HepG2 (cell line): ENCODE data around the gene VCAN. TPM values are rescaled to one million over a fixed set of nuclear protein-coding genes. Genes with fewer than 3 reads are reported as not detected.

Experiments
- ATAC-seq: fragments of 200-7000 bp; cut with Tn5 transposase; 3 replicates; pipeline ENCODE4 v1.9.1; 2020; ENCODE audit warnings: mild to moderate bottlenecking, moderate library complexity
- BruUV-seq: library from RNA; stranded (reverse); fragments of 400-500 nt; replicated peaks from 2 replicates; lab custom pipeline; 2021; lab: Mats Ljungman, UMichigan
- CTCF ChIA-PET: fragments of 300-600 bp; formaldehyde crosslinking; extraction: SDS; loops from one replicate; lab custom pipeline; 2021; ENCODE audit warnings: low total read pairs, inconsistent platforms, low intra/inter-chr PET ratio; lab: Yijun Ruan, JAX
- POLR2A ChIA-PET: fragments of 350-600 bp; sonication (Branson Sonifier 250); formaldehyde crosslinking; loops from one replicate; lab custom pipeline; 2020; ENCODE audit warnings: antibody characterized with exemption, inconsistent platforms; lab: Yijun Ruan, JAX
- DNase-seq: peaks from one replicate; pipeline ENCODE4 v3.0.0-alpha.2; 2015; ENCODE audit warnings: low spot score
- FAIRE-seq: peaks from 3 replicates; lab custom pipeline; 2011; peaks lifted over from hg19 to GRCh38; lab: Jason Lieb, UNC
- H2AFZ ChIP-seq: one replicate; pipeline ENCODE4 v1.6.1; 2011; ENCODE audit warnings: low read length, inconsistent platforms
- H3K27ac ChIP-seq: fragments of 300-600 bp; 3 replicates; pipeline ENCODE4 v1.8.0; 2011; ENCODE audit warnings: mixed run types, mild to moderate bottlenecking, mixed read lengths, low read length, inconsistent platforms; ENCODE audit not compliant: insufficient read depth; ENCODE audit errors: extremely low read length
- H3K27me3 ChIP-seq, 2 experiments: fragments of 200-600 bp in 1 of 2; 2 replicates in 1 of 2; 3 replicates in 1 of 2; pipeline versions ENCODE4 v1.6.0 to v1.8.0; 2011; ENCODE audit warnings: low read length in 2 of 2, mild to moderate bottlenecking in 2 of 2, moderate library complexity in 2 of 2, inconsistent platforms in 1 of 2; ENCODE audit not compliant: insufficient read depth in 2 of 2, control insufficient read depth in 1 of 2
- H3K36me3 ChIP-seq, 2 experiments: fragments of 200-600 bp in 1 of 2; replicated peaks in 1 of 2; 2 replicates in 1 of 2; 3 replicates in 1 of 2; pipeline versions ENCODE4 v1.5.1 to v1.8.0; 2011; ENCODE audit warnings: low read length in 2 of 2, inconsistent platforms in 1 of 2; ENCODE audit not compliant: insufficient read depth in 2 of 2, control insufficient read depth in 1 of 2
- H3K4me1 ChIP-seq: 2 replicates; pipeline ENCODE4 v1.5.1; 2012; ENCODE audit warnings: low read length, inconsistent platforms; ENCODE audit not compliant: insufficient read depth
- H3K4me2 ChIP-seq: 2 replicates; pipeline ENCODE4 v1.6.0; 2011; ENCODE audit warnings: low read depth, low read length, inconsistent platforms
- H3K4me3 ChIP-seq, 3 experiments: fragments of 200-600 bp in 1 of 3; sonication (generic), shearing (Covaris generic) in 1 of 3; replicated peaks in 1 of 3; 2 replicates each; pipeline ENCODE4 v1.5.1; 2011 to 2016; ENCODE audit warnings: low read length in 3 of 3, inconsistent platforms in 2 of 3, low read depth in 2 of 3, mild to moderate bottlenecking in 2 of 3, control low read depth in 1 of 3, mixed read lengths in 1 of 3; ENCODE audit not compliant: insufficient read depth in 1 of 3
- H3K79me2 ChIP-seq: one replicate; pipeline ENCODE4 v1.6.1; 2011; ENCODE audit warnings: low read length, inconsistent platforms; ENCODE audit not compliant: insufficient read depth
- H3K9ac ChIP-seq: 2 replicates; pipeline ENCODE4 v1.6.0; 2011; ENCODE audit warnings: mild to moderate bottlenecking, low read depth, low read length, inconsistent platforms; ENCODE audit not compliant: insufficient read depth
- H3K9me3 ChIP-seq: 2 replicates; pipeline ENCODE4 v1.5.1; 2012; ENCODE audit warnings: mild to moderate bottlenecking, low read length
- H4K20me1 ChIP-seq: 2 replicates; pipeline ENCODE4 v1.6.0; 2011; ENCODE audit warnings: inconsistent platforms, mild to moderate bottlenecking, low read length, moderate library complexity; ENCODE audit not compliant: insufficient read depth
- MAFG ChIP-seq: sonication (generic); formaldehyde crosslinking; IDR thresholded peaks from 2 replicates; pipeline ENCODE4 v1.5.1; 2020; ENCODE audit warnings: mild to moderate bottlenecking, missing genetic modification reagents
- SIN3B ChIP-seq: fragments of 150-350 bp; IDR thresholded peaks from 2 replicates; pipeline ENCODE4 v1.6.1; 2014; ENCODE audit warnings: low read length
- ZEB1 ChIP-seq: IDR thresholded peaks from 2 replicates; pipeline ENCODE4 v1.6.1; 2012; ENCODE audit warnings: mild to moderate bottlenecking, low read depth, inconsistent platforms; ENCODE audit not compliant: insufficient replicate concordance
- ZFP1 ChIP-seq: IDR thresholded peaks from 2 replicates; pipeline ENCODE4 v1.6.1; 2016
- ZFP90 ChIP-seq: sonication (generic); formaldehyde crosslinking; IDR thresholded peaks from 2 replicates; pipeline ENCODE4 v1.8.0; 2022; ENCODE audit warnings: missing genetic modification reagents, mild to moderate bottlenecking, inconsistent platforms, borderline replicate concordance
- ZNF674 ChIP-seq: sonication (generic); formaldehyde crosslinking; IDR thresholded peaks from 2 replicates; pipeline ENCODE4 v1.5.0; 2020; ENCODE audit warnings: low read depth, mild to moderate bottlenecking, missing genetic modification reagents
- WGBS: methylation state at CpG from one replicate; pipeline ENCODE4 v1.1.6; 2017; ENCODE audit warnings: low lambda C conversion rate; 5-methylcytosine and 5-hydroxymethylcytosine counted together
- in situ Hi-C: cut with HindIII; loops from 2 replicates; pipeline ENCODE4 v1.10.0; 2017; ENCODE audit warnings: low pct_unique_long_range_greater_than_20kb; ENCODE audit not compliant: extremely low pct_ligation_motif_present
- intact Hi-C: fragments of 100-400 bp; cut with micrococcal nuclease; formaldehyde crosslinking; loops from one replicate; pipeline ENCODE4 v1.10.0; 2022; ENCODE audit not compliant: unreplicated experiment
- polyA plus RNA-seq, 8 experiments: library from polyadenylated mRNA; depleted of rRNA in 3 of 8; stranded (reverse) in 7 of 8; unstranded in 1 of 8; fragments of >200 nt; fragmentation: Illumina TruSeq in 4 of 8; extraction: Trizol in 4 of 8; gene quantifications; 2 replicates each; pipeline versions ENCODE4 v1.2.1 to v1.2.3, GENCODE V29; 2011 to 2016; ENCODE audit warnings: low read depth in 4 of 8, missing spikeins in 1 of 8, mixed read lengths in 1 of 8; ENCODE audit not compliant: insufficient read depth in 1 of 8
- total RNA-seq, 5 experiments: library from RNA; depleted of rRNA; stranded (reverse); fragments of >200 nt; fragmentation: Illumina TruSeq; extraction: Trizol; gene quantifications; 2 replicates each; pipeline ENCODE4 v1.2.3, GENCODE V29; 2016; ENCODE audit warnings: low read depth in 1 of 5
- TF ChIP-seq, protein P1 (sequence below): sonication (generic); formaldehyde crosslinking; IDR thresholded peaks from 2 replicates; pipeline ENCODE4 v1.5.1; 2020; ENCODE audit warnings: missing genetic modification reagents, mild to moderate bottlenecking, borderline replicate concordance
- TF ChIP-seq, protein P2 (sequence below): sonication (generic); formaldehyde crosslinking; conservative IDR thresholded peaks from 2 replicates; pipeline ENCODE4 v1.8.0; 2022; ENCODE audit warnings: mild to moderate bottlenecking, moderate library complexity, missing genetic modification reagents
- TF ChIP-seq, protein P3 (sequence below): sonication (generic); formaldehyde crosslinking; IDR thresholded peaks from 2 replicates; pipeline ENCODE4 v1.8.0; 2022; ENCODE audit warnings: mild to moderate bottlenecking, missing genetic modification reagents
- TF ChIP-seq, protein P4 (sequence below): sonication (generic); formaldehyde crosslinking; IDR thresholded peaks from 2 replicates; pipeline ENCODE4 v1.4.0; 2020; ENCODE audit warnings: mild to moderate bottlenecking, missing genetic modification reagents

VCAN gene
- total and polyA plus RNA-seq, 2 of the 13 experiments (the other 11 are each of a cell fraction or from before 2014, with no cell fraction given) = 1.2 to 3.5 TPM

DNA sequence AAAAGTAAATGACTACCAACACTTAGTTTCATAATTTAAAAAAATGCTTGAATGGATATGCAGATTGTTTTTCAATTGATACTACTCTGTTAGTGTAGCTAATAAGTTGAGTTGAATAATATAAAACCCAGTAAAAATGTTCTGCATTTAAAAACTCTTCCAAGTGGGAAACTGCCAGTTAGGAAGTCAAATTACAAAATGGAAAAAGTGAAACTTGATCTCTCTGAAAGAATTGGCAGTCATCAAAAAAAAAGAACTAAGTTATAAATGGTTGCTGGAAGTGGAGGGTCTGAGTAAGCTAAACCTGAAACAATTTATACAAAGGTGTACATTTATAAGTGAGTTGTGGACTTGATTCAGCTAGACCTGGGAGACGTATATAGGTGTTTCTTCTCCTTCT lies 52.4 kb downstream of the VCAN start:
- H3K9ac ChIP-seq = no peak overlapping the region
- no peak for FAIRE-seq
- POLR2A ChIA-PET = no interaction called here
- no peak overlapping the region for H3K4me3 ChIP-seq
- TF ChIP-seq ZNF674 (CRISPR knock-in tag) = no peak
- TF ChIP-seq SIN3B = no peak
- TF ChIP-seq, protein P1, sequence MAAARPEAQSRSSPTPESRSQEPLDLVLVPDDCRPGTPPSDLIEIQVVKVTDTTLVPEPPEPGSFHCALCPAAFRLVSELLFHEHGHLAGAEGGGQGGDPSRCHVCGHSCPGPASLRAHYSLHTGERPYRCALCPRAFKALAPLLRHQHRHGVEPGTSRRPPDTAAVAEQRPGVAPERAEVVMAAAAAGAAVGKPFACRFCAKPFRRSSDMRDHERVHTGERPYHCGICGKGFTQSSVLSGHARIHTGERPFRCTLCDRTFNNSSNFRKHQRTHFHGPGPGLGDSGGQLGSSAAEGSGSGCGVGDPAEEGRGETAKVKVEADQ (CRISPR knock-in tag) = no peak
- TF ChIP-seq, protein P2, sequence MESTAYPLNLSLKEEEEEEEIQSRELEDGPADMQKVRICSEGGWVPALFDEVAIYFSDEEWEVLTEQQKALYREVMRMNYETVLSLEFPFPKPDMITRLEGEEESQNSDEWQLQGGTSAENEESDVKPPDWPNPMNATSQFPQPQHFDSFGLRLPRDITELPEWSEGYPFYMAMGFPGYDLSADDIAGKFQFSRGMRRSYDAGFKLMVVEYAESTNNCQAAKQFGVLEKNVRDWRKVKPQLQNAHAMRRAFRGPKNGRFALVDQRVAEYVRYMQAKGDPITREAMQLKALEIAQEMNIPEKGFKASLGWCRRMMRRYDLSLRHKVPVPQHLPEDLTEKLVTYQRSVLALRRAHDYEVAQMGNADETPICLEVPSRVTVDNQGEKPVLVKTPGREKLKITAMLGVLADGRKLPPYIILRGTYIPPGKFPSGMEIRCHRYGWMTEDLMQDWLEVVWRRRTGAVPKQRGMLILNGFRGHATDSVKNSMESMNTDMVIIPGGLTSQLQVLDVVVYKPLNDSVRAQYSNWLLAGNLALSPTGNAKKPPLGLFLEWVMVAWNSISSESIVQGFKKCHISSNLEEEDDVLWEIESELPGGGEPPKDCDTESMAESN (CRISPR knock-in tag) = no peak
- no peak for TF ChIP-seq ZFP90 (CRISPR knock-in tag)
- TF ChIP-seq, all 625 proteins: peak for 0
- 58% methylated on average over 1 of the region's 1 CpG for WGBS
- Histone ChIP-seq H3K27ac (no peak overlapping the region), H2AFZ (no peak overlapping the region), H4K20me1 (no peaks in the 10 kb centered on the region), H3K79me2 (no peaks in the 10 kb centered on the region), H3K4me2 (no peak overlapping the region), H3K4me1 (no peaks in the 10 kb centered on the region), H3K36me3 (no peaks in the 10 kb centered on the region), H3K9me3 (no peaks in the 10 kb centered on the region), H3K27me3 (no peaks in the 10 kb centered on the region)
- ATAC-seq (no peak), DNase-seq (no peak)
- CTCF ChIA-PET = no interaction called here
- BruUV-seq = no TSS peak
- intact Hi-C loops (no loop called here), in situ Hi-C loops (no loop called here)

DNA sequence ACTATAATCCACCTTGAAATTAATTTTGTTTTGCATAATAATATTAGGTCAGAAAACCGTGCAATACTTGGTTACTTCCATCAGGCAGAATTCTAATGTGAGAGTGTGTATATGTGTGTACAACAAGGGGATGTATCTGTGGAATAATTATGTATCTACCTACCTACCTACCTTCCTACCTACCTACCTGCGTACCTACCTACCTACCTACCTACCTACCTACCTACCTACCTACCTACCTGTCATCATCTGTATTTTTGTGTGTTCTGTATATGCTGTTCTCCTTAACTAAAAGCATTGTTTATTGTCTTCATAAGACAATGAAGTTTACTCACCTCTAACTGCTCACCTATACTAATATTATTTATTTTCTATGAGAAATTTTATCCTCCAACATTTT lies 52.8 kb downstream of the VCAN start:
- Histone ChIP-seq H3K4me2 (no peak overlapping the region), H3K27me3 (no peaks in the 10 kb centered on the region), H3K36me3 (no peaks in the 10 kb centered on the region), H3K9me3 (no peaks in the 10 kb centered on the region), H3K4me1 (no peaks in the 10 kb centered on the region), H3K79me2 (no peaks in the 10 kb centered on the region), H4K20me1 (no peaks in the 10 kb centered on the region), H2AFZ (no peak overlapping the region), H3K9ac (no peak overlapping the region), H3K27ac (no peak overlapping the region), H3K4me3 (no peak overlapping the region)
- no peak for FAIRE-seq
- ChIA-PET CTCF (no interaction called here), POLR2A (no interaction called here)
- intact Hi-C loops (no loop called here), in situ Hi-C loops (no loop called here)
- WGBS = 28% methylated on average over 2 of the region's 2 CpGs
- BruUV-seq = no TSS peak
- no peak for DNase-seq
- ATAC-seq = no peak
- TF ChIP-seq MAFG (no peak), ZFP1 (CRISPR knock-in tag) (no peak), ZEB1 (no peak)
- TF ChIP-seq, protein P3, sequence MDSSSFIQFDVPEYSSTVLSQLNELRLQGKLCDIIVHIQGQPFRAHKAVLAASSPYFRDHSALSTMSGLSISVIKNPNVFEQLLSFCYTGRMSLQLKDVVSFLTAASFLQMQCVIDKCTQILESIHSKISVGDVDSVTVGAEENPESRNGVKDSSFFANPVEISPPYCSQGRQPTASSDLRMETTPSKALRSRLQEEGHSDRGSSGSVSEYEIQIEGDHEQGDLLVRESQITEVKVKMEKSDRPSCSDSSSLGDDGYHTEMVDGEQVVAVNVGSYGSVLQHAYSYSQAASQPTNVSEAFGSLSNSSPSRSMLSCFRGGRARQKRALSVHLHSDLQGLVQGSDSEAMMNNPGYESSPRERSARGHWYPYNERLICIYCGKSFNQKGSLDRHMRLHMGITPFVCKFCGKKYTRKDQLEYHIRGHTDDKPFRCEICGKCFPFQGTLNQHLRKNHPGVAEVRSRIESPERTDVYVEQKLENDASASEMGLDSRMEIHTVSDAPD = no peak
- TF ChIP-seq, protein P4, sequence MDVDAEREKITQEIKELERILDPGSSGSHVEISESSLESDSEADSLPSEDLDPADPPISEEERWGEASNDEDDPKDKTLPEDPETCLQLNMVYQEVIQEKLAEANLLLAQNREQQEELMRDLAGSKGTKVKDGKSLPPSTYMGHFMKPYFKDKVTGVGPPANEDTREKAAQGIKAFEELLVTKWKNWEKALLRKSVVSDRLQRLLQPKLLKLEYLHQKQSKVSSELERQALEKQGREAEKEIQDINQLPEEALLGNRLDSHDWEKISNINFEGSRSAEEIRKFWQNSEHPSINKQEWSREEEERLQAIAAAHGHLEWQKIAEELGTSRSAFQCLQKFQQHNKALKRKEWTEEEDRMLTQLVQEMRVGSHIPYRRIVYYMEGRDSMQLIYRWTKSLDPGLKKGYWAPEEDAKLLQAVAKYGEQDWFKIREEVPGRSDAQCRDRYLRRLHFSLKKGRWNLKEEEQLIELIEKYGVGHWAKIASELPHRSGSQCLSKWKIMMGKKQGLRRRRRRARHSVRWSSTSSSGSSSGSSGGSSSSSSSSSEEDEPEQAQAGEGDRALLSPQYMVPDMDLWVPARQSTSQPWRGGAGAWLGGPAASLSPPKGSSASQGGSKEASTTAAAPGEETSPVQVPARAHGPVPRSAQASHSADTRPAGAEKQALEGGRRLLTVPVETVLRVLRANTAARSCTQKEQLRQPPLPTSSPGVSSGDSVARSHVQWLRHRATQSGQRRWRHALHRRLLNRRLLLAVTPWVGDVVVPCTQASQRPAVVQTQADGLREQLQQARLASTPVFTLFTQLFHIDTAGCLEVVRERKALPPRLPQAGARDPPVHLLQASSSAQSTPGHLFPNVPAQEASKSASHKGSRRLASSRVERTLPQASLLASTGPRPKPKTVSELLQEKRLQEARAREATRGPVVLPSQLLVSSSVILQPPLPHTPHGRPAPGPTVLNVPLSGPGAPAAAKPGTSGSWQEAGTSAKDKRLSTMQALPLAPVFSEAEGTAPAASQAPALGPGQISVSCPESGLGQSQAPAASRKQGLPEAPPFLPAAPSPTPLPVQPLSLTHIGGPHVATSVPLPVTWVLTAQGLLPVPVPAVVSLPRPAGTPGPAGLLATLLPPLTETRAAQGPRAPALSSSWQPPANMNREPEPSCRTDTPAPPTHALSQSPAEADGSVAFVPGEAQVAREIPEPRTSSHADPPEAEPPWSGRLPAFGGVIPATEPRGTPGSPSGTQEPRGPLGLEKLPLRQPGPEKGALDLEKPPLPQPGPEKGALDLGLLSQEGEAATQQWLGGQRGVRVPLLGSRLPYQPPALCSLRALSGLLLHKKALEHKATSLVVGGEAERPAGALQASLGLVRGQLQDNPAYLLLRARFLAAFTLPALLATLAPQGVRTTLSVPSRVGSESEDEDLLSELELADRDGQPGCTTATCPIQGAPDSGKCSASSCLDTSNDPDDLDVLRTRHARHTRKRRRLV (CRISPR knock-in tag) = no peak
